NK-92 (cell line): ENCODE measurements around the gene HNRNPH2.

Experiments used
- DNase-seq: peaks from one replicate; lab custom pipeline; 2025; ENCODE audit not compliant: unreplicated experiment; lab: John Stamatoyannopoulos, UW

HNRNPH2 gene

DNA sequence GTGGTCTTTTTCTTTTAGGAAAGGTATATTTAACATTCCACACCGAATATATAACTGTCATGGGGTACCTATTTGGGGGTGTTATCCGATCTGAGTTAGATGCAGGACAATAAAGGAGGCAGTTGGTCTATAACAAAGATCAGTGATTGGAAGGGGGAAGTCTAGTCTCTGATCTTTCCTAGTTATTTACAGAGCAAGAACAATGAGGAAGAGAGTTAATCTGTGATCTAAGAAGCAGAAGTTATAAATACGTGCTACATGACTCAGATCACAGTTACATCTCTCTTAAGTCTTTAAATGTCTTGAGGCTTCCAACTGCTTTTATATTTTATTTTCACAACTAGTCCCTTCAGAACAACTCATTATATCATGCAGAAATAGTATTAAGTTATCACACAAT, 44.0 kb downstream of the HNRNPH2 start:
- DNase-seq = no peak

DNA sequence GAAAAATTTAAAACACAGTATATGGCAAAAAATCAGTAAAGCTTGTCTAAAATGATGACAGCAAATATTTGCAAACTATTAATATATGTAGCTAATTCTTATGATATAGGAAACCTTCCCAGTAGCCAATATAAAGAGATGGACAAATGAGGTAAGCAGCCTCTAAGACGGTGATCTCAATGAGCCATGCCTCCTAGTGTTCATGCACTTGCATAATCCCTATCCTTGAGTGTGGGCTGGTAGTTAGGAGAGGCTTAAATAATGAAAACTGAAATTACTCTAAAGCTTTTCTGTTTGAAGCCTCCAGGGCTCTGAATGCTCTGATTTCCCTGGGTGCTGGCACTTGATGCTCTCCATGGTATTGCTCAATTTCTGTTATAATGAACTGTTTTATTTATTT, 52.6 kb downstream of the HNRNPH2 start:
- no peak for DNase-seq

DNA sequence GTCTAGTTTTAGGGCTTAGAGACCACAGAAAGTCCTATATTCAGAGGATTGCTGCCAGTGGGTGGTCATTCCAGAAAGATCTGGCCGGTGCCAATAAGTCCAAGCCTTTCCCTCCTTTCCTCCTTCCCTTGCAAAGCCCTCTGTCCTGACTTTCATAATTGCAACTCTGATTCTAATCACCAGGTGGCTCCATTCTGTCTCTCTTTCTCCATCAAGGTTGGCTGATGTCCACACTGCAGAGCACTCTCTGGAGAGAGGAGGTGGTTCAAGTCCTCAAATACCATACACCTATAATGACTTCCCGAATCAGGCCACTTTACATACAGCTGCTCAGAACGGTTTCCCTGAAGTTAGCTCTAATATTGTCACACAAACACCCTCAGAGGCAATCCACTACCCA, 54.9 kb downstream of the HNRNPH2 start:
- no peak for DNase-seq
